Measurements from ENCODE around the gene SPRED2.

The SPRED2 gene

DNA sequence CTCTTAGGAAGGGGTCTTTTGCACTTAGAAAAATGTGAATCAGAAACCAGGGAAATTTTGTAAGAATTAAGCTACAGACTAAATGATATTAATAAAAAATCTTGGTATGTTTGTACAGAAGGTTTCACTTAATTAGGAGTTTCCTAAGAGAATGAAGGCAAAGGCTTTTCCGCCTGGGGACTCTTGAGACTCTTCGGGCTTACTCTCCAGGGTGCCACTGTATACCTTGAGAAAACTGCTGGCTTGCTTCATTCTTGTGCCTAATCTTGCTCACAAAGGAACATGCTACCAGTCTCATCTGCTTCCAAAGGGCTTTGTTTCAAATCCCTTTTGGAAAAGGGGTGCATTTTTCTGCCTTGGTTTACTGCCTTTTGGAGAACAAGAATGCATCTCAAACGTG lies 155.3 kb downstream of the SPRED2 start:
- DNase-seq (ENCODE audit: low spot score) = no peak

DNA sequence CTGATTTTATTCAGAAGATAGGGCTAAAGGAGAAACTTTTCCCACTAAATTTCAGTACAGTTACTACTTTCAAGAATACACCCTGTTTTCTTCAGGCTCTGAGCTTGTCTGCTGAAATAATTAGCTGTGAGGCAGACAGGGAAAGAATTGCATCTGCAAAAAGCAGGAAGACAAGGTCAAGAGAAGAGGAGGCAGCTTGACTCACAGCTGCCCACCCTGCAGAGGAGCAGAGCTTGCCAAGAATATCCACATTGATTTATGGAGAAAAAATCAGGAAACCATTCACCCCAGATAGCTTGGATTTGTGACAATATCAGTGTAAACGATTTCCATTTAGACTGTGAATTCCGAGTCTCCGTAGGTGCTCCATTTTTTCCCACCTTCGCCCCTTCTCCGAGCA lies 155.8 kb downstream of the SPRED2 start:
- peak; percentile 26 for DNase-seq (ENCODE audit: low spot score)

DNA sequence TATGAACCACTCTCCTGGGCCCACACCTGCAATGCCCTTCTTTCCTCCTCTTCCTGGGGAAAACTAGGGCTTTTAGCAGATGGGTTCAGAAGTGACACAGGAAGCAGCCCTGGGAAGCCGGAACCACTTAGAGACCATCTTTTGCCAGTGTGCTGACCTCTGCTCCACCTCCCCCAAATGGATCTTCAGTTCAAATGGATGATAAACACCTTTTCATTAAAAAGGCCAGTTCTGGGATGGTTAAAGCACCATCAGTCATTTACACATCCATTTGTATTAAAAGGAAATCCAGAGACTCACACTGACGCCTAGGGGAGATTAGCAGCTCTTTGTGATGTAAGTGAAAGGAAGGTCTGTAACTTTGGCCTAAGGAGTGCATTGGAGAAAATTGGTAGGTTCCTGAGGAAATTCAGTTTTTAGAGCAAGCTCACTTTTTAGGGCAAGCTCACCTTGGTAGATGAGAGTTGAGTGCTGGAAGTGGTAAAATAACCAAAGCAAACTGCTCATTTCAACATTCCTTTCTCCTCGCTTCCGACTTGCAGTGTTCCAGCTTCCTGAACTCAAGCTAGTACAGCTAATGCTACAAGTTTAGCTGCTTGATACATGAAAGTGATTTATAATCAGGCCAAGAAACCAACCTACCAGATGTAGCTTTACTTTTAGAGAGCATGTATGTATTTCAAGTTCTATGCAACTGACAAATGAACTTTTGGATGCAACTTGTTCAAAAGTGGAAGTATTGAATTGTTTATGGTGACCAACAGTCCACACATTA lies 157.1 kb downstream of the SPRED2 start:
- DNase-seq (ENCODE audit: low spot score) = no peak

- no peak for DNase-seq (ENCODE audit: low spot score)
These were observed 159.1 kb downstream of the SPRED2 start for GRCh38 chr2:65273344-65273743.

- no peak for DNase-seq (ENCODE audit: low spot score)
These were observed 163.4 kb downstream of the SPRED2 start for GRCh38 chr2:65268957-65269356.

DNA sequence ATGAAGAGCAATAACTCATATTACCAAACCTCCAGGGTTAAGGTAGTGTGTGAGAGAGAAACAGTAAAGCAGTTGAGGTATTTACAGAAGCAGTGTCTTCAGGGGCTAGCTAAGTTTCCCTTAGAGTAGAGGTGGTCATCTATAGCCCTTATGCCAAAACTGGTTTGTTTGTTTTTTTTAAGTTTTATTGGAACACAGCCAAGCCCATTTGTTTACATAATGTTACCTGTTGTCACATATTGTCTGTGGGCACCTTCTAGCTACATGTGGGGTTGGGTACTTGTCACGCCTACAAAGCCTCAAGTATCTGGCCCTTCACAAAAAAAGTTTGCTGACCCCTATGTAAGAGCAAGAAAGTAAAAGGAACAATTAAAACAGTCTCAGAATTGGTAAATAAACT lies 165.4 kb downstream of the SPRED2 start:
- no peak for DNase-seq (ENCODE audit: low spot score)

DNA sequence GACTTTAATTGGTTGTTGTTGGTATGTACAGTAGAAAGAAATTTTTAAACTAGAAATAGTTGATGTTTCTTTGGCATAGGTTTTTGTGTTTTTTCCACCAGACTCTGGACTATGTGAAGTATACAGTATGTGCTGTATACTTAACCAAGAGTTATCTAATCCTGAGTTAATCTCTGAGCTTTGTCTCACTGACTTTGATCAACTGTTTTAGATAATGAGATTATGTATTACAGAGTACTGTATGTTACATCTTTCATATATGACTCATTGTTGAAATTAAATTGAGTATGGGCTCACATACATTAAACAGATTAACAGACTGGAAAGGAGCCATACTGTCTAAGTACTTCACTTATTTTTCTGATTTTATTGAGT lies 166.7 kb downstream of the SPRED2 start:
- no peak for DNase-seq (ENCODE audit: low spot score)

- DNase-seq (ENCODE audit: low spot score) = peak; percentile 88
These were observed 167.4 kb downstream of the SPRED2 start for GRCh38 chr2:65264821-65265670.

DNA sequence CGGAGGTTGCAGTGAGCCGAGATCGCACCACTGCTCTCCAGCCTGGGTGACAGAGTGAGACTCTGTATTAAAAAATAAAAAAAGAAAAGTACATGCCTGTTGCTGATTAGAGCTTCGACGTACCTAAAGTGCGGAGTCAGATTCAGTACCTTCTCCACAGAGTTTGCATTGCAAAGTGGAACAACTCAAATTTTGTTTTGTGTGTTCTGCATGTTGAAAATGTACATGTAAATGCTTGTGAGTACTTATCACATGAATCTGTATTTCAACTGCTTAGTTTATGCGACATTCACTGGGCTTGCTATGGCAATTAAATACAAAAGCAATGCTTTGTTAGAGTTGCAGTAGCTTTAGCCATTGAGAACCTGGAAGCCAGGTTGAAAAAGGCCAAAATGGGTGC lies 168.4 kb downstream of the SPRED2 start:
- DNase-seq (ENCODE audit: low spot score) = no peak

DNA sequence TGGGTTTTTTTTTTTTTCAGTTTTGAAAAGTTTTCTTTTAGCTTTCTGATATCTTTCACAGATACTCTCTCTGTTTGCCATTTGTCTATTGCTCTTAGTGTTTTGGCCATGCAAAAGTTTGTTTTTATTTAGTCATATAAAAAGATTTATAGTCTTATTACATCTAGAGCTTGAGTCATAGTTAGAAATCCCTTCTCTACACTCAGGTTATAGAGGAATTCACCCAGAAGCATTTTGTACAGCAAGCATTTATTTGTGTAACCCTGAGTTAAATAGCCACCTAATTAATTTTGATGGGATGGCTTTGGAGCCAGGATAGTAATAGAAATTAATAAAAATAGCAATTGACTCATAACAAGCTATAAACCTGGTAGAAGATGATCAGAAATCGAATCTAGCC lies 169.1 kb downstream of the SPRED2 start:
- no peak for DNase-seq (ENCODE audit: low spot score)

GRCh38 chr2:65261676-65262075 lies 170.7 kb downstream of the SPRED2 start:
- DNase-seq (ENCODE audit: low spot score) = no peak

Measured in pons (tissue), 1 donor.